LNCAP (cell line): Measurements from ENCODE around the gene PCDHGA6.
A peak's percentile ranks its signal among the peaks of the same experiment; 100 is the strongest.

Experiments used
- TF ChIP-seq, protein P1 (sequence below): fragments of 450-650 bp; IDR thresholded peaks from 2 replicates; pipeline ENCODE4 v1.5.1; 2017; ENCODE audit warnings: mild to moderate bottlenecking

Gene PCDHGA6

DNA sequence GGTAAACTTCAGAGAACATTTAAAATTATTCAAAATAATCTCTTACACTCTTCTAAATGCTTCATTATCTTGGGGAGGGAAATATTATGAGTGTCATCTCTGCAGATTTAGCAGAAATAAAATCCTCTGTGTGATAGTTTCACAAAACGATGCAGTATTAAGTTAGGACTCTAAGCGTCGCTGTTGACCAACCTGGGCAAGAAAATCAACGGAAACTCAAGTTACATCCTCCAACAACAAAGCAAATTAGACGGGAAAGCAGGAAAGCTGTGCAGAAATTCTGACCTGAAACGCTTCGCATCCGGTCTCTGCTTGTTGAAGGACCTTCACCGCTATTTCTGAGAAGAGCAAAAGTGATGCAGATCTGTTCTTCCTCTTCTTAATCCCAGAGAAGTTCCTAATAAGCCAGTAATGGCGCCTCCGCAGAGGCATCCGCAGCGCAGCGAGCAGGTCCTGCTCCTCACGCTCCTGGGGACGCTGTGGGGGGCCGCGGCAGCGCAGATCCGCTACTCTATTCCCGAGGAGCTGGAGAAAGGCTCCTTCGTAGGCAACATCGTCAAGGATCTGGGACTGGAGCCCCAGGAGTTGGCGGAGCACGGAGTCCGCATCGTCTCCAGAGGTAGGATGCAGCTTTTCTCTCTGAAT lies at the start of gene PCDHGA6:
Gene PCDHGA6, plus strand, starts transcription at position 219 of the 645 bp plus-strand sequence. Its CDS starts 193 bp downstream, at position 412.
- TF ChIP-seq, protein P1, sequence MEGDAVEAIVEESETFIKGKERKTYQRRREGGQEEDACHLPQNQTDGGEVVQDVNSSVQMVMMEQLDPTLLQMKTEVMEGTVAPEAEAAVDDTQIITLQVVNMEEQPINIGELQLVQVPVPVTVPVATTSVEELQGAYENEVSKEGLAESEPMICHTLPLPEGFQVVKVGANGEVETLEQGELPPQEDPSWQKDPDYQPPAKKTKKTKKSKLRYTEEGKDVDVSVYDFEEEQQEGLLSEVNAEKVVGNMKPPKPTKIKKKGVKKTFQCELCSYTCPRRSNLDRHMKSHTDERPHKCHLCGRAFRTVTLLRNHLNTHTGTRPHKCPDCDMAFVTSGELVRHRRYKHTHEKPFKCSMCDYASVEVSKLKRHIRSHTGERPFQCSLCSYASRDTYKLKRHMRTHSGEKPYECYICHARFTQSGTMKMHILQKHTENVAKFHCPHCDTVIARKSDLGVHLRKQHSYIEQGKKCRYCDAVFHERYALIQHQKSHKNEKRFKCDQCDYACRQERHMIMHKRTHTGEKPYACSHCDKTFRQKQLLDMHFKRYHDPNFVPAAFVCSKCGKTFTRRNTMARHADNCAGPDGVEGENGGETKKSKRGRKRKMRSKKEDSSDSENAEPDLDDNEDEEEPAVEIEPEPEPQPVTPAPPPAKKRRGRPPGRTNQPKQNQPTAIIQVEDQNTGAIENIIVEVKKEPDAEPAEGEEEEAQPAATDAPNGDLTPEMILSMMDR = peak; percentile 27; the same call in 1 of the 2 replicates

DNA sequence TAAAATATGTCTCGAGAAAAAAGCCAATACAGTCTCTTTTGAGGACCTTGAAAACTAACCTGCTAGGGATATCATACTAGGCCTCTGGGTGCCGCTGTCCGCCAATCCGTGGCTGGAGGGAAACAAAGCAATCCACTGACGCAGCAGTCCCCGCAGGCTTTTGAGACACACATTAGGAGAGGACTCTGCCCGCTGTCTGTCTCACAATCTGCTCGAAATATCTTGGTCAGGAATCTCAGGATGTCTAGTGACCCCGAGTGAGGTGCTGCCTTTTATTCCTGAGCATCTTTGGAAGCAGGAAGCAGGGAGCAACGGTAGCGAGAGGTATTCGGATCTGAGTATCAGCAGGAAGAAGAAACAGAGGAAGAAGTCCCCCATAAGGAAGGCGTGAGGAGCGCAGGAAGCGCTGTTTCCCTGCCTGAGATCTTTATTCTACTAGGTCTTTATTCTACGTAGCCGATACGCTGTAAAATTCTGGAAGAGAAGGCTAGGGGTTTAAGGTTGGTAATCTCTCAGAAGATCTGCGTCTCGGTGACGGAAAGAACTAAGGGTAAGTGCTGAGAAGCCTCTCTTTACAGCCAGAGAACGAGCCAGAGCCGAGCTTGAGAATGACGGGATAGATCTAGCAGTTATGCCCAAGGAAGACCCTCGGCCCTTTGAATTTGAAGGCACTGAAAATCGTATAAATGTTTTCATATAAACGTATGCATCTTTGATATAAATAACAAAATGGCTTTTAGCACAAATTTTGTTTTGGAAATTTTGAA lies 47.4 kb upstream of the PCDHGA6 start:
- TF ChIP-seq, protein P1 = peak; percentile 71

DNA sequence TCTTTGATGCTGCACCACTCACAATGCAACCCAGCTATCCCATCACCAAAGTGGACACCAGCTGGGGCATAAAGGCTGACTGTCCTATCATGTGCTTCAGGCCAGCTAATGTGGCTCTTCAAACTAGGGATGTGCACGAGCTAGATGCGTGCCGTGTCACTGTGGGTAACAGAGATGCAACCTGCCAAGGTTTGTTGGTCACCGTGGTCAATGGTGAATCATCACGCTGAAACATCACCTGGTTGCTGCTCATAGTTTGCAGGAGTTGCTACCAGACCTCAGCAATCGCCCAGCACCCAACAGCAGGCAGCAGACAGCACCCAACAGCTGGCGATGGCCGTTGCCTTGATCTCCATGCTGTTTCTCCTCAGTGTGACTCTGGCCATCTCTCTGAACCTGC lies 45.5 kb upstream of the PCDHGA6 start:
- TF ChIP-seq, protein P1 = no peak

DNA sequence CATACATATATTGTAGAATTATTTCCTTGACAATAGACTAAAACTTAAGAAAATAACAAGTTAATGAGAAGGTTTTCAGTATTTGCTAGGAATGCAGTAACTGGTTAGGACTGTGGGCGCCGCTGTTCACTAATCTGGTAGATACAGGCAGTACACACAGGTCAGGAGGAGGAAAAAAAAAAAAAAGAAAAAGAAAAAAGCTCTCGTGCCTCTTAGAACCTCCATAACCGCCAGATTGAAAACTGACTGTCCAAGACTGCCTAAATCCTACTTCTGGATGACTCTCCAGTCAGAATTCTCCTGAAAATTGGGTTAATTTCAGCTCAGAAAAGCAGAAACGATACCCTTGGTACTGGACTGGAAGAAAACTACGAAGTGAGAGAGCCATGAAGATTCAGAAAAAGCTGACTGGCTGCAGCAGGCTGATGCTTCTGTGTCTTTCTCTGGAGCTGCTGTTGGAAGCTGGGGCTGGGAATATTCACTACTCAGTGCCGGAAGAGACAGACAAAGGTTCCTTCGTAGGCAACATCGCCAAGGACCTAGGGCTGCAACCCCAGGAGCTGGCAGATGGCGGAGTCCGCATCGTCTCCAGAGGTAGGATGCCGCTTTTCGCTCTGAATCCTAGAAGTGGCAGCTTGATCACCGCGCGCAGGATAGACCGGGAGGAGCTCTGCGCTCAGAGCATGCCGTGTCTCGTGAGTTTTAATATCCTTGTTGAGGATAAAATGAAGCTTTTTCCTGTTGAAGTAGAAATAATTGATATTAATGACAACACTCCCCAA lies 43.2 kb upstream of the PCDHGA6 start, which contains the start of gene PCDHGA1:
Gene PCDHGA1, plus strand, starts transcription at position 216 of the 782 bp plus-strand sequence.
- TF ChIP-seq, protein P1 = peak; percentile 77

DNA sequence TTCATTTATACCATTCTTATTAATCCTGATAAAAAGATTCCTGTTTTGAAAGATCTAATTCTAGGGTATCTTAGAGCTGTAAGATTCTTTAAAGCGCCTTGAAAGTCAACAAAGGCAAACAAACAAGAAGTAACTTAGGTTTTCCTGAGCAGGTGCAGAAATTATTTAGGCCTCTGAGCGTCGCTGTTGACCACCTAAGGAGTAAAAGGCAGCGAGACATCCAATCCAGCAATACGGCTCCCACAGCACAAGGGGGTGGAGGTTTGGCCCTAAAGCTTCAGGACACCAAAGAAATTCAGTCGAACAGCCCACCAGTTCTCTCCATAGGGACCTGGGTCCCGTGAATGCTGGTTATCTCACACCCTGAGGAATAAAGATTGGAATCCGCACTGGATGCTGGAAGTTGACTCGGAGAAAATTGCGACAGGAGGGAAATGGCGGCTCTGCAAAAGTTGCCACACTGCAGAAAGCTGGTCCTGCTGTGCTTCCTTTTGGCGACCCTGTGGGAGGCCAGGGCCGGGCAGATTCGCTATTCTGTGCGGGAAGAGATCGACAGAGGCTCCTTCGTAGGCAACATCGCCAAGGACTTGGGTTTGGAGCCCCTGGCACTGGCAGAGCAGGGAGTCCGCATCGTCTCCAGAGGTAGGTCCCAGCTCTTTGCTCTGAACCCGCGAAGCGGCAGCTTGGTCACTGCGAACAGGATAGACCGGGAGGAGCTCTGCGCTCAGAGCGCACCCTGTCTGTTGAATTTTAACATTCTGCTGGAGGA lies 35.0 kb upstream of the PCDHGA6 start, which contains the start of gene PCDHGA2:
Gene PCDHGA2, plus strand, starts transcription at position 223 of the 769 bp plus-strand sequence.
- TF ChIP-seq, protein P1 = peak; percentile 48

DNA sequence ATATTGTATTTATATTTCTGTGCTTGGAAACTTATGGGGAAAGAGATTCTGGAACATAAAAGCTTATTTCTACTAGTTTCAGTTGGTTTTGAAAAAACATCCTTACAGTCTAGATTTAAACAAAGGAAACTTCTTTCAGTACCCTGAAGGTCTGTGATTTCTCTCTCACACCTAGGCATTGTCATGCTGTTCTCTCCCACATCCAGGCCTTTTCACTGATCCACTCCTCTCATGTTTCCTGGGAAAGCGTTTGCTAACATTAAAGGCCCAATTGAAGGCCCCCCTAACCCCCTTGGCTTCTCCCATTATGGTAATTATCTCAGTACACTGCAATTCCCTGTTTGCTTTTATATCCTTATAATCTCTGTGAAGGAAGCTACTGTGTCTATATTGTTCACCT lies 30.9 kb upstream of the PCDHGA6 start:
- TF ChIP-seq, protein P1 = no peak
